Measurements from ENCODE around the gene POLR3B. TPM values are rescaled to one million over a fixed set of nuclear protein-coding genes. Genes with fewer than 3 reads are reported as not detected.

POLR3B gene
- total and polyA plus RNA-seq, 2 of the 13 experiments (the other 11 are each of a cell fraction or from before 2014, with no cell fraction given): 4.8 to 13.1 TPM

DNA sequence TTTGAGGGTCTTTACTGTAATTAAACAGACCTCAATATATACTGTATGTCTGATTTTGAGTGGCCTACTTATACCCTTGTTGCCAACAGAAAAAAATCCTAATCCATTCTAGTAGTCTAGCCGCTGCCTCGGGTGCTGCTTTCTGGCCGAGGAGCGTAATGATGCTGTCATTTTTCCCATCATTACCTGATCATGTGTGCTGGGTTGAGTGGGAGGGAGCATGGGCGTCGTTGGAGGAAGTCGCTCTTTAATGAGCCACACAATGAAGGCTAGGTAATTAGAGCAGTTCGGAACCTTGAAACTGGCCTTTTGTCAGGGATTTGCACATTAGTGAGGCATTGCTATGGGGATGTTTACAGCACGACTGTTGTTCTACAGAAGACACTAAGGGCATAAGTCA lies 149.1 kb downstream of the POLR3B start:
- BruUV-seq (replicated peaks): no TSS peak
- in situ Hi-C loops (cut with HindIII; ENCODE audit: extremely low pct_ligation_motif_present, low pct_unique_long_range_greater_than_20kb) (no loop called here), intact Hi-C loops (cut with micrococcal nuclease; ENCODE audit: unreplicated experiment) (no loop called here)
- FAIRE-seq (no peak), ATAC-seq (no peak), DNase-seq (ENCODE audit: low spot score) (no peak)
- Histone ChIP-seq H2AFZ (ENCODE audit: low read length) (no peak overlapping the region), H3K9ac (ENCODE audit: insufficient read depth, low read depth, low read length) (no peak overlapping the region), H3K4me1 (ENCODE audit: insufficient read depth, low read length) (no peaks in the 10 kb centered on the region), H3K79me2 (ENCODE audit: insufficient read depth, low read length) (no peaks in the 10 kb centered on the region), H3K4me2 (ENCODE audit: low read depth, low read length) (no peak overlapping the region), H3K4me3 (replicated peaks in 1 of 3; ENCODE audit: insufficient read depth in 1 of 3, low read depth in 2 of 3, low read length in 3 of 3) (no peak overlapping the region), H4K20me1 (ENCODE audit: insufficient read depth, low read length) (no peaks in the 10 kb centered on the region), H3K9me3 (ENCODE audit: low read length) (no peaks in the 10 kb centered on the region), H3K27ac (ENCODE audit: extremely low read length, insufficient read depth, low read length) (no peak overlapping the region), H3K27me3 (ENCODE audit: control insufficient read depth in 1 of 2, insufficient read depth in 2 of 2, low read length in 2 of 2) (no peaks in the 10 kb centered on the region), H3K36me3 (replicated peaks in 1 of 2; ENCODE audit: control insufficient read depth in 1 of 2, insufficient read depth in 2 of 2, low read length in 2 of 2) (peaks cover 8 to 23% of the 10 kb centered on the region in 2 experiments)
- POLR2A ChIA-PET: no interaction called here
- CTCF ChIA-PET (ENCODE audit: low intra/inter-chr PET ratio, low total read pairs): no interaction called here
- TF ChIP-seq ZNF674 (CRISPR knock-in tag; IDR thresholded peaks at IDR 0.05; ENCODE audit: low read depth): no peak
- no peak for TF ChIP-seq ZNF333 (CRISPR knock-in tag; IDR thresholded peaks at IDR 0.05; ENCODE audit: borderline replicate concordance)
- no peak for TF ChIP-seq SALL1 (CRISPR knock-in tag; IDR thresholded peaks at IDR 0.05)
- TF ChIP-seq ZNF83 (CRISPR knock-in tag; IDR thresholded peaks at IDR 0.05; ENCODE audit: borderline replicate concordance): no peak
- 86% methylated on average over 9 of the region's 9 CpGs for whole genome bisulfite sequencing (ENCODE audit: low lambda C conversion rate)

DNA sequence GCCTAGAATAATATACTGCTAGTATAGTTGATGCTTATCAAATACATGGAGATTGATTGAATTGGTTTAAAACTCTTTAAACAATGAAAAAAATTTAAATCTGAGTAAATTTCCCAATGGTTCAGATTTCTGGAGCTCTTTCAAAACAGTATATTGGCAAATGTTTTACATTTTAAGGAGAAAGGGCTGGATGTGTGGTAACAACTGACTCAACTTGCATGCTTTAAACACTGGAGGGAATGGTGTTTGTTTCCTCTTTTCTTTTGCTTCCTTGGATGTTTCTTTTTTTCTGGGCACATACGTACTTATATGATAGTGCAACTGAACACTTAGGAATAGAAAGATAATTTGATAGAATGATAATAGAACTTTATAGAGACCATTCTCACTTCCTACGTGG lies 151.4 kb downstream of the POLR3B start:
- TF ChIP-seq ZNF792 (CRISPR knock-in tag; IDR thresholded peaks at IDR 0.05) (no peak), ZNF34 (CRISPR knock-in tag; IDR thresholded peaks at IDR 0.05; ENCODE audit: borderline replicate concordance) (no peak), ZNF430 (CRISPR knock-in tag; IDR thresholded peaks at IDR 0.05) (no peak)
- TF ChIP-seq, protein P1, sequence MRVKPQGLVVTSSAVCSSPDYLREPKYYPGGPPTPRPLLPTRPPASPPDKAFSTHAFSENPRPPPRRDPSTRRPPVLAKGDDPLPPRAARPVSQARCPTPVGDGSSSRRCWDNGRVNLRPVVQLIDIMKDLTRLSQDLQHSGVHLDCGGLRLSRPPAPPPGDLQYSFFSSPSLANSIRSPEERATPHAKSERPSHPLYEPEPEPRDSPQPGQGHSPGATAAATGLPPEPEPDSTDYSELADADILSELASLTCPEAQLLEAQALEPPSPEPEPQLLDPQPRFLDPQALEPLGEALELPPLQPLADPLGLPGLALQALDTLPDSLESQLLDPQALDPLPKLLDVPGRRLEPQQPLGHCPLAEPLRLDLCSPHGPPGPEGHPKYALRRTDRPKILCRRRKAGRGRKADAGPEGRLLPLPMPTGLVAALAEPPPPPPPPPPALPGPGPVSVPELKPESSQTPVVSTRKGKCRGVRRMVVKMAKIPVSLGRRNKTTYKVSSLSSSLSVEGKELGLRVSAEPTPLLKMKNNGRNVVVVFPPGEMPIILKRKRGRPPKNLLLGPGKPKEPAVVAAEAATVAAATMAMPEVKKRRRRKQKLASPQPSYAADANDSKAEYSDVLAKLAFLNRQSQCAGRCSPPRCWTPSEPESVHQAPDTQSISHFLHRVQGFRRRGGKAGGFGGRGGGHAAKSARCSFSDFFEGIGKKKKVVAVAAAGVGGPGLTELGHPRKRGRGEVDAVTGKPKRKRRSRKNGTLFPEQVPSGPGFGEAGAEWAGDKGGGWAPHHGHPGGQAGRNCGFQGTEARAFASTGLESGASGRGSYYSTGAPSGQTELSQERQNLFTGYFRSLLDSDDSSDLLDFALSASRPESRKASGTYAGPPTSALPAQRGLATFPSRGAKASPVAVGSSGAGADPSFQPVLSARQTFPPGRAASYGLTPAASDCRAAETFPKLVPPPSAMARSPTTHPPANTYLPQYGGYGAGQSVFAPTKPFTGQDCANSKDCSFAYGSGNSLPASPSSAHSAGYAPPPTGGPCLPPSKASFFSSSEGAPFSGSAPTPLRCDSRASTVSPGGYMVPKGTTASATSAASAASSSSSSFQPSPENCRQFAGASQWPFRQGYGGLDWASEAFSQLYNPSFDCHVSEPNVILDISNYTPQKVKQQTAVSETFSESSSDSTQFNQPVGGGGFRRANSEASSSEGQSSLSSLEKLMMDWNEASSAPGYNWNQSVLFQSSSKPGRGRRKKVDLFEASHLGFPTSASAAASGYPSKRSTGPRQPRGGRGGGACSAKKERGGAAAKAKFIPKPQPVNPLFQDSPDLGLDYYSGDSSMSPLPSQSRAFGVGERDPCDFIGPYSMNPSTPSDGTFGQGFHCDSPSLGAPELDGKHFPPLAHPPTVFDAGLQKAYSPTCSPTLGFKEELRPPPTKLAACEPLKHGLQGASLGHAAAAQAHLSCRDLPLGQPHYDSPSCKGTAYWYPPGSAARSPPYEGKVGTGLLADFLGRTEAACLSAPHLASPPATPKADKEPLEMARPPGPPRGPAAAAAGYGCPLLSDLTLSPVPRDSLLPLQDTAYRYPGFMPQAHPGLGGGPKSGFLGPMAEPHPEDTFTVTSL (CRISPR knock-in tag; IDR thresholded peaks at IDR 0.05; ENCODE audit: borderline replicate concordance): no peak
- H3K4me1 ChIP-seq (ENCODE audit: insufficient read depth, low read length): no peaks in the 10 kb centered on the region
- no peak overlapping the region for H2AFZ ChIP-seq (ENCODE audit: low read length)
- no peaks in the 10 kb centered on the region for H3K79me2 ChIP-seq (ENCODE audit: insufficient read depth, low read length)
- no TSS peak for BruUV-seq (replicated peaks)
- H3K27me3 ChIP-seq (ENCODE audit: control insufficient read depth in 1 of 2, insufficient read depth in 2 of 2, low read length in 2 of 2): no peaks in the 10 kb centered on the region
- H3K9me3 ChIP-seq (ENCODE audit: low read length): no peaks in the 10 kb centered on the region
- peaks cover 2 to 14% of the 10 kb centered on the region in 2 experiments; a peak in 2 of 5 replicates for H3K36me3 ChIP-seq (replicated peaks in 1 of 2; ENCODE audit: control insufficient read depth in 1 of 2, insufficient read depth in 2 of 2, low read length in 2 of 2)
- WGBS (ENCODE audit: low lambda C conversion rate): 97% methylated on average over 2 of the region's 2 CpGs
- ChIA-PET CTCF (ENCODE audit: low intra/inter-chr PET ratio, low total read pairs) (no interaction called here), POLR2A (no interaction called here)
- no peak overlapping the region for H3K27ac ChIP-seq (ENCODE audit: extremely low read length, insufficient read depth, low read length)
- no peak overlapping the region for H3K4me3 ChIP-seq (replicated peaks in 1 of 3; ENCODE audit: insufficient read depth in 1 of 3, low read depth in 2 of 3, low read length in 3 of 3)
- in situ Hi-C loops (cut with HindIII; ENCODE audit: extremely low pct_ligation_motif_present, low pct_unique_long_range_greater_than_20kb): no loop called here
- intact Hi-C loops (cut with micrococcal nuclease; ENCODE audit: unreplicated experiment): no loop called here
- no peak overlapping the region for H3K9ac ChIP-seq (ENCODE audit: insufficient read depth, low read depth, low read length)
- DNase-seq (ENCODE audit: low spot score): no peak
- no peak overlapping the region for H3K4me2 ChIP-seq (ENCODE audit: low read depth, low read length)
- H4K20me1 ChIP-seq (ENCODE audit: insufficient read depth, low read length): no peaks in the 10 kb centered on the region
- no peak for ATAC-seq
- no peak for FAIRE-seq
